SK-MEL-5 (cell line): ENCODE measurements around the gene SLC12A7. TPM values are rescaled to one million over a fixed set of nuclear protein-coding genes. Genes with fewer than 3 reads are reported as not detected.
"Not testable (repeated sequence)": the region's sequence is repeated elsewhere in the genome, so short reads cannot be mapped to it uniquely, and the experiment has no call there.

Source experiments
- DNase-seq: peaks from one replicate; pipeline ENCODE4 v3.0.0-alpha.2; 2016; ENCODE audit warnings: low read depth, low spot score
- in situ Hi-C: cut with HindIII; loops from 2 replicates; pipeline ENCODE4 v1.10.0; 2016; ENCODE audit warnings: low sequenced_read_pairs, high pct_unique_total_duplicates, low pct_unique_long_range_greater_than_20kb
- total RNA-seq: library from RNA; depleted of rRNA; stranded (reverse); fragments of >200 nt; shearing (Covaris generic); gene quantifications from 2 replicates; pipeline ENCODE4 v1.2.3, GENCODE V29; 2014

The SLC12A7 gene
- total RNA-seq, 1 experiment from 2014 or later: 11.6 TPM

DNA sequence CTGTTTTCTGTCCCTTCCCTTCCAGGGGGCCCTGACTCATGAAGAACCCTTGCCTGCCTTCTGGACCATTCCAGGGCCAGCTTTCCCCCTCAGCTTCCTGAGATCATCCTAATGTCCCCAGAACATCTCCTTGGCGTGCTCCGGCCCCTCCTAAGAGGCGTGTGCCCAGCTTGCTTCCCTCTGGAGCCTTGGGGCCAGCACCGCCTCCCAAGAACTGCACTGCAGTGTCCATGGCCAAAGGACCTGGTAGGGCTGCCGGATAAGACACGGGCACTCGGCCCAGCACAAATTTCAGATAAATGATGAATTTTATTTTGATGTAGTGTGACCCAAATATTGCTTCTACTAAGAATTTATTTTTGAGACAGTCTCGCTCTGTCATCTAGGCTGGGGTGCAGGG lies 20.7 kb upstream of the SLC12A7 start:
- in situ Hi-C loops: no loop called here
- DNase-seq: no peak

DNA sequence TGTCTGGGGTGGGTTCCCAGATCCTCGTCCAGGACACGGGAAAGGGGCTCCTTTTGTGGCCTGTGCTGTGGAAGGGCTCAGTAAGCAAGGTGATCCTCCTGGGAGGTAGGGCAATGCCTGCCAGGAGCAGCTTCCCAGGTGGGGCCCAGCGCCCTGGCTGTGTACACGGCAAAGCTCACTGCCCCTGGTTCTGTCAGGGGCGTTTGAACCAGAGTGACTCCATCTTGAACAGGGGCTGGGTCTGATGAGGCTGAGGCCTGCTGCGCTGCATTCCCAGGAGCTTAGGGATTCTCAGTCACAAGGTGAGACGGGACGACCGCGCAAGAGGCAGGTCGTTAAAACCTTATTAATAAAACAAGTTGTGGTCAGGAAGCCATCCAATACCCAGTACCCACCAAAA lies 19.9 kb upstream of the SLC12A7 start:
- in situ Hi-C loops: no loop called here
- DNase-seq: no peak

DNA sequence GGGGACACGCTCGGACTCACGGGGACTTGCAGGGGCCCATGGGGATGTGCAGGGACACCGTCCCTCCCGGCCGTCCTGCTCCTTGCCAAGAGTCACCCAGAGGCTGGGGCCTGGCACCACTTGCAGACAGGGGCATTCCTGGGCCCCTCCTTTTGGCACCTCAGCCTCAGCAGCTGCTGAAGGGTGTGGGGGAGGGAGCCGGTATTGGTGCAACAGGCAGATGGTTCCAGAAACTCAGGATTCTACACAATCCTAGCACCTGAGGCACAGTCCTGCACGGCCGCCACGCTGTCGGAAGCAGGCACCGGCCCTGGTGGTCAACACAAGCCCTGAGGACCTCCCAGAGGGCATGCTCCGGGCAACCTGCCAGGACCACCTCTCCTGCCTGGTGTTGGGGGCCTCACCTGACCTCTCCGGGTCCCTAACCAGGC lies 19.3 kb upstream of the SLC12A7 start:
- DNase-seq: no peak
- in situ Hi-C loops: no loop called here

DNA sequence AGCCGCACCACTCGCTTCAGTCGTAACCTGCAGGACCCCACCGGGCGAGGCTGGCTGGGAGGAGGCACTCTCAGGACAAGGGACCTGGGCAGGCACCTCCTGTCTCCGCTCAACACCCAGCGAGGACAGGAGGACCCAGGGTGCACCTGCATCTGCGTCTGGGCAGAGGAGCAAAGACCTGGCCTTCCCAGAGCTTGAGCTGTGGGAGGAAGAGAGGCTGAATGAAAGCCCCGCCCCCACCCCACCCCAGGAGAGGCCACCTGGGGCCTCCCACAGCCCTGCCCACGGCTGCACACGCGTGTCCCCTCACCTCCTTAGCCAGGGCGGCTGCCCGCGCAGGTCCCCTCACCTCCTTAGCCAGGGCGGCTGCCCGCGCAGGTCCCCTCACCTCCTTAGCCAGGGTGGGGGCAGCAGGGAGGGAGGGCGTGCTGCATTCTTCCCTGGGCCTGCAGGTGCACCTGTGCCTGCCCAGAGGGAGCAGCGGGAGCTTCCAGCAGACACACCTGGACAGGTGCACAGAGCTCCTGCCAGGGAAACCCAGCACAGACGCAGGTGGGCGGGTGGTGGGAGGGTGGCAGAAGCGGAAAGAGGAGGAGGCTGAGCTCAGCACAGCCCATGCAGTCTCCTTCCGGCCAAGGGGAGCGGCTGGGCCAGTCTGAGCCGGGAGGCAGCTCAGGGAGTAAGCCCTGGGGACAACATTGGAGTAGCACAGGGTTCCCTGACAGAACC lies 18.5 kb upstream of the SLC12A7 start:
- in situ Hi-C loops: no loop called here
- DNase-seq: no peak

DNA sequence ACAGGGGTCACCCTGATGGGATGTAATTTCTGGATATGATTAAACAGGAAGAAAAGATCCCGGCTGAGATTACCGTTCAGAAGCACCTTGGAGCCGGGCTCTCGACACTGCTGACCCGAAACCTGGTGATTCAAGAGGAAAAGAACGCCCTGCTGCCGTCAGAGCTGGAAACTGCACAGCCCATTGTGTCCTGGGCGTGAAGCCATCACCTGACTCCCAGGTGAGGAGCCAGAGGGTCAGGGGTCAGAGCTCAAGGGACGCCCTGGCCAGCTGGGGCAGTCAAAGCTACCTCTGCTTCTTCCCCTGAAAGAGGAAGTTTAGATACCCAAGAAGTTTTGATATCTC lies 17.8 kb upstream of the SLC12A7 start:
- no peak for DNase-seq
- in situ Hi-C loops: no loop called here

DNA sequence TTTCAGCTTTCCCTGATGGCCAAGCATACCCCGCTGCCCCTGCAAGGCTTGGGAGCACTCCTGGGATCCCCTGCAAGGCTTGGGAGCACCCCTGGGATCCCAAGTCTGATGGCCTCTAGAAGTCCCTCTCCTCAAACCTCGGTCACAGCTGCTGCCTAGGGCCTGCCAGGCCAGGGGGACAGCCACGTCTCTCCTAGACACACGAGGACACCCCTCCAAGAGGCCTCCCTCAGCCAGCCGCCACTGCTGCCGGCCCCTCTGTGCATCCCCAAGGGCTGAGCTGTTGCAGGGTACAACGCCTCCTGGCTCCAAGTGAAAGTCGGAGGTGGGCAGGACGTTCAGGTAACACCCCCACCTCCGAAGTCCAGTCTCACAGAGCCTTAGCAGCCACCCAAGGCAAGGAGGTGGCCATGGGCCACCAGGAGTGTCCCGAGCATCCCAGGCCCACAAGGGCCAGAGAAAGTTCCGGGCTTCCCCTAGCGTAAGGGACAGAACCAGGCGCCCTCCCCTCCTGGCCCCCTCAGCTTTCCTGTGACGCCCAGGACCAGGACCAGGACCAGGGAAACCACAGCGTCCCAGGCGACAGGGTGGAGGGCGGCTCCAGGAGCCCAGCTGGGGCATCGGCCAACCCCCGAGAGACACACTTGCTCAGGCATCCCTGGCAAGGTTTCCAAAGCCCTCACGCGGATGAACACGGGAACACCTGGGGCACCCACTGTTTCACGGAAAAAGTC lies 17.3 kb upstream of the SLC12A7 start:
- DNase-seq: no peak
- in situ Hi-C loops: no loop called here

DNA sequence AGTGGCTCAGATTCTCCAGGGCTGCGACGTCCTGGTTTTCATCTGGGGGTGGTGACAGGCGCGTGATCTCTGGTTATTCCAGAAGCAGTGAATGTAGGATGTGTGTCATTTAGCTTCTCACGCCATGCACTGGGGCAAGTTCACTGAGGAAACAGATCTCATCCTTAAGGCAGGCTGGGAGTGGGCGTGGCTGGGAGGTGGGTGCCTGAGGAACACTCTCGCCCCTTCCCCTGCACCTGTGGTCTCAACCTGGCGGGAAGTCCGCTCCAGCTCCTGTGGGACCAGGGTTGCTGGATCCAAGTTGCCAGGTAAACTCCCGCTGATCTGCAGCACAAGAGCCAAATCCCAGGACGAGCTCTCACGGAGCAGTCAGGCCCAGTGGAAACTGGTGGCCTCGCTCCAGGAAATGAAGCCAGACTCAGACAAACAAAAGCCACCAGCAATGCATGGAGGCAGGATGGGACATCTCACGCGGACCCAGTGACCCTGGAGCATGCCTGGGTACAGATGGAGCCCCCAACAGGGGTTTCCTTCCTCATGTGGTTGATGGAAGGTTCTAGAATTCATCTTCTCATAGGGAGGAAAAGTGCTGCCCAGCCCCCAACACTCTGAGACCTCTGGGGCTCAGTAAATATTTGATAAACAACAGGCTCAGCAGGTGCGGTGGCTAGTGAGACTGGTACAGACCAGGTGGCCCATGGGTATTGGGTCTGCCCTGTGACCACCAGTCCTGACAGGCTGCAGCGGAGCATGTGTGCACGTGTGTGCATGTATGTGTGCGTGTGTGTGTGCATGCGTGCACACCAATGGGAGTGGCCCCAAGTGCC lies 16.3 kb upstream of the SLC12A7 start:
- peak; percentile 89 for DNase-seq
- in situ Hi-C loops: no loop called here

DNA sequence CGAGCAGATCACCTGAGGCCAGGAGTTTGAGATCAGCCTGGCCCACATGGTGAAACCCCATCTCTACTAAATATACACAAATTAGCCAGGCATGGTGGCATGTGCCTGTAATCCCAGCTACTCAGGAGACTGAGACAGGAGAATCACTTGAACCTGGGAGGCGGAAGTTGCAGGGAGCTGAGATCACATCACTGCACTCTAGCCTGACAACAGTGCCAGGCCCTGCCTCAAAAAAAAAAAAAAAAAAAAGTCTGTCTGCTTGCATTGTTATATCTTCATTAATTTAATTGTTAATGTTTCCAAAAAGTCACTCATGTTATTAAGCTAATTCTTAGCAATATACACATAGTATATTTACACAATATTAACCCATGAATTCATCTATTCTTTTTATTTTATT lies 13.8 kb upstream of the SLC12A7 start:
- in situ Hi-C loops, DNase-seq: not testable (repeated sequence)

DNA sequence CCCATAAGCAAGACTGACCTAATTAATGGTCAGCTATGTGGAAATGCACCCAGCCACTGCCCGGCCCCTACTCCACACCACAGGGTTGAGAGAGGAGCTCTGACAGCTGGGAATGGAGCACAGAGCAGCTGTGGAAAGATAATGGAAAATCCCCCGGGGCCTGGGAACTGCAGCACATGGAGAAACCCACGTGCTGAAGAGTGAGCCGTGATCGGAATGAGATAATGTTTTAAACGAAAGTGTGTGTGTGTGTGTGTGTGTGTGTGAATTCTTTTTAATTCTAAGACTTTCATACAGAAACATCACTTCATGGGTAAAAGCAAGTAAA lies 13.1 kb upstream of the SLC12A7 start:
- peak; percentile 22 for DNase-seq
- in situ Hi-C loops: no loop called here

DNA sequence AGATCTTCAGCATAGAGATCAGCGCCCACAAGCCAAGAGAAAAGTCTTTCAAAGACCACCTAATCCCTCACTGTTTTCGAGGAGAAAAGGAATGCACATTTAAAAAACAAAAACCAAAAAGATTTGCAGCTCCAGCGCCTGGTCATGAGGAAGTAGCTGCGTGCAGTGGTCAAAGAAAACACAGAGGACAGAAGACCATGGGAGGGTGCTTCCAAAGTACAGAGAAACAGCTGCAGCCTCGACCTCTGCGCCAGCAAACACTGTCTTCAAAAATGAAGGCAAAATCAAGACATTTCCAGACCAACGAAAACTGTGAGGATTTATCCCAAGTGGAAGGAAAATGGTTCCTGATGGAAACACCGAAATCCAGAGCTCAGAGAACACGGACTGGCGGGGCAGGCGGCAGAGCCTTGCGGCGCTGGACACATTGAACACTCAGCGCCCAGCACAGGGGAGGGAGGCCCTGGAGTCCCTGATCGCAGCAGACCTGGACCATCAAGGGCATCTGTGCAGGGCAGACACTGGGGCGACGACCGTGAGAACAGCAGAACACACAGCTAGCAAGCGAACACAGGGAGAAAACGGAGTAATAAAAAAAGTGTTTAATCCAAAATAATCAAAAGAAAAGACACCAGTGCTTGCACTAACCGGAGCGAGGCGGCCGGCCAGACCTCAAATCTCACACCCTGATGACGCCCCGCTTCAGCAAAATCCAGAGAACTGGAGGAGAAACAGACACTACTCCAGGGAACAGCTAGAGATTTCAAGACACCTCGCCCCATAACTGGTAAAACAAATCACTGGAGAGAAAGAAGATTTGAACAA lies 12.6 kb upstream of the SLC12A7 start:
- in situ Hi-C loops: no loop called here
- DNase-seq: no peak

DNA sequence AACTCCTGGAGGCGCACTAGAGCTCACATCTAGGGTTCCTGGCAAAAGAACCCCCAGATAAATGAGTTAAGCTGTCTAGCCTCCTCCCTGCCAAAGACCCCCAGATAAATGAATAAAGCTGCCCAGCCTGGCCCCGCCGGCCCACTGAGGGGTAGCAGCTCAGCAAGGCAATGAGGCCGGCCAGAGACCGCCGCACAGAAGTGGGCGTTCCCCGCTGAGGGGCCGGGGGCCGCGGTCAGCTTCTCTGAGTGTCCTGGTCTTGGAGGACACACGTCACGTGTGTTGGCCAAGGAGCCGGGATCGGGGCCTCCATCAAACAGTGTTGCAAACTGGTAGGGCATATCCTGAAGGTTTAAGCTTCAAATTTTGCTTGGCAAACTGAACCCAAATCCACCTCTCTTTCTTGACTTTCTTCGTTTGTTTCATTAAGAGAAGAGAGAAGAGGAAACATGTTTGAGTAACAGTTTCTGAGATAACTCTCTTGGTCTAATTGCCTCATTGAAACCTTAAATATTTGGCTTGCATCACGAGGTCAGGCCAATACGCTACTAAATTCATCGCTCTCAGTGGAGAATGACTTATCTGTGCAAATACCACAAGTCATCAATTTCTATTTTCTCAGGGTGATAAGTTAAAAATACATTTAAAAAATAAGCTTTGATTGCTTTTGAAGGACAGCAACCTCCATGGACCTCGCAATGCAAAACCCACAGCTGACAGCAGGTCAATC lies 11.7 kb upstream of the SLC12A7 start:
- in situ Hi-C loops: no loop called here
- no peak for DNase-seq

DNA sequence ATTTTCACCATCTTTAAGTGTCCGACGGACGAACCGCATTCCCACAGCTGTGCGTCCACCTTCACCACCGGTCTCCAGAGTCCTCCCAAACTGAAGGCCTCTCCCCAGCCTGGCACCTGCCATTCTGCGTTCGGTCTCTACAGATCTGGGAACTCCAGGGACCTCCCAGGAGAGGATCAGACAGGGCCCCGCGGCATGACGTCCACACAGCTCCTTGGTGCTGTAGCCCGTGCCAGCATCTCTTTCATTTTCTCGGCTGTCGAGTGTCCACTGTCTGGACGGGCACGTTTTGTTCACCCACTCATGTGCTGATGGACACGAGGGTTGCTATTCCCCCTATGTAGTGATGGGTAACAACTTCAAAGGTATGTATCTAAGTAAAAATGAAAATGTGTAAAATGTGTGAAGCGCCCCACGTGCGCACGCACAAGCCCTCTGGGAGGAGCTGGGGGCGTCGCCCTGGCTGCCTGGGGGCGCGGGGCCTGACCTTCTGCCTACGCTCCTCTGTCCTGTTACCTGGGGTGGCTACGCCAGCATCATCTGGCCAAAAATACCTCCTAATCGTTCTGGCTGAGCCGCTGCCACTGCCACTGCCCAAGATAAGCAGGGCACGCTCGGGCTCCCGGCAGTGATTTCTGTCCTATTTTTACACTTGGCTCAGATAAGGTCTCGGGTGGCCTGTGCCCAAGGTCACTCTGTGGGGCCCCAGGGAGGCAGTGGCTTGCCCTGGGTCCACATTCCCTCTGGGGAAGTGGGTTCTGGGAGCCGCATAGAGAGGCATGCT lies 10.8 kb upstream of the SLC12A7 start:
- no peak for DNase-seq
- in situ Hi-C loops: no loop called here

DNA sequence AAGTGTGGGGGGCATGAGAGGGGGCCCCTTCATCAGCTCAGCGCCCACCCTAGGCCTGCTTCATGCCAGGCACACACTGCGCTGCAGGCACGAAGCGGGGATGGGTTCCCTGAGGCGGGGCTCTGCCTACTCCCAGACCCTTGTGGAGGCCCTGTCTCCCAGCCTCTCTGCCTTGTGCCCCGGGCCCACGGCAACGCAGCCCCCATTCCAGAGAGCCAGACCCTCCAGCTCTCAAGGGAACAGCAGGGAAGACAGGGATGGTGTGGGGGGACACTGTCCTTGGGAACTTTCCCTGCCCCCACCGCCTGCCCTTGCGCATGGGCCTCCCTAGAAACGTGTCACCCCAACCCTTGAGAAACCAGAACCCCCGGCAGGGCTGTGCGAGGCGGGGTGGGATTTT lies 10.0 kb upstream of the SLC12A7 start:
- in situ Hi-C loops: no loop called here
- DNase-seq: no peak

DNA sequence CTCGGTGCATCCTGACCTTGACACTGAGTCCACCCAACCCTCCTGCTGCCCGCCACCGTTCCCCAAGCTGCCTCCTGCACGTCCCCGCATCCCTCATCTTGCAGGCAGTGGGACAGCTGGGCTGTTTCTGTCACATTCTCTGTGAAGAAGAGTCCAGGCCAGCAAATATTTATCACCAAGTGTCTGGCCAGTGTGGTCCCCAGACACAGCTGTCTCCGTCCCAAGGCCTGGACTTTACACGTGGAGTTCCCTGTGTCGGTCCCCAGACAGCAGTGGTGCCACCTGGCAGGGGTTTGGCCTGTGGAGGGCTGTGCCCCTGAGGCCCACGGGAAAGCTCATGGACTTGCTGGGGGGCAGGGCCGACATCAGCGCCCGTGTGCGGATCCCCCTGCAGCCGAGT lies 9.2 kb upstream of the SLC12A7 start:
- in situ Hi-C loops: no loop called here
- no peak for DNase-seq

DNA sequence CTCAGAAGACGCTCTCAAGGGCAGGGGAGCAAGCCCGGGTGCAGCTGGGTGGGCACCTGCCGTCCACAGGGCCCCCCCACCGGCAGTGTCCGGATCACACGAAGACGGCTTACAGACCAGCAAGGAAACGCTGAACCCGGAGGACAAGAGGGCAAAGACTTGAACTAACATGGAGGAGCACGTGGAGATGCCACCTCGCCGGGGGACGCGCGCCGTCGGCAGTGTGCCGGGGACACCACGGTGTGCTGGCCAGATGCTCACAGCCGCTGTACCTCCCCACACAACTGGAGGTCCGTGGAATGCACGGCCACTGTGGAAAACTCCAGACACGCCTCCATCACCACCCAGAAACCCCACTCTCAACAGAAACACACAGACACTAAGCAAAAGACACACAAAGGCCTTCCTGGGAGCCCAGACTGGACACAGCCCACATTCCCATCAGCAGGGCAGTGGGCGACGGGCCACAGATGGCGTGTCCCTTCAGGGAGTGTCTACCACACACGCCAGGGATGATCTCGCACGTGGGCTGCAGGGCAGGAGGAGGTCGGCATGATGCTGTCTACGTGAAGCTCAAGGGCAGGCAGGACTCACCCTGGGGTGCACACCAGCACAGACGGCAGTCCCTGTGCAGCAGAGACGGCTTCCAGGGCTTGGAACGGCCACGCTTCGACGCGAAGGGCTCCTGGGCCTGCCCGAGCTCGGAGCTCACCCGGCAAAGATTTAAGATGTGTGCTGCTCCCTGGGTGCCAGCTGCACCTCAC lies 8.6 kb upstream of the SLC12A7 start:
- in situ Hi-C loops: no loop called here
- DNase-seq: no peak

DNA sequence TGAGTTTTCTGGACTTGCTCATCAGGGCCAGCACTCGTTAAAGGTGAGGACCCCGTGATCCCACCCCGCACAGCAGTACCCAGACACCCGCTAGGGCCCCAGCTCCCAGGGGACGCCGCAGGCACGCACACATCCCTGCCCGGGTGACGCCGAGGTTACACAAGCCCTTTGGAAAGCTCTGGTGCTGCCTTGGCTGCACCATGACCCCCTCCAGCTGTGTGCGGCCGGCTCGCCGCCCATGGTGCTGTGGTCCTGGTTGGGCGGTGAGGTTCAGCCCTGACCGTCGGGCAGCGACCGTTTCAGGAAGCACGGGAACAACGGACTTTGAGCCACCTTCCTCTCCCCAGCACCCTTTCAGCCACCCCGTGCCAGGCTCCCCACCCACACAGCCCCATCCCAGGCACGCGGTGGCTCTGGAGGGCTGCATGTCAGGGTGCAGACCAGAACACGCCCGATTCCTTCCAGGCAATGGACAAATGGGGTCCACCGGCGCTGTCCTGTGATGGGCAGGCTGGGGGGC lies 7.5 kb upstream of the SLC12A7 start:
- in situ Hi-C loops: no loop called here
- no peak for DNase-seq
